WTC11 (cell line): ENCODE measurements around the gene KBTBD7. TPM values are rescaled to one million over a fixed set of nuclear protein-coding genes. Genes with fewer than 3 reads are reported as not detected.

Experiments
- ATAC-seq: fragments of 200-7000 bp; cut with Tn5 transposase; 2 replicates; pipeline ENCODE4 v1.10.0; 2021; ENCODE audit warnings: mild to moderate bottlenecking, moderate library complexity
- CTCF ChIA-PET: fragments of 300-600 bp; sonication (Branson Sonifier 250); formaldehyde crosslinking; loops from one replicate; lab custom pipeline; 2021; ENCODE audit warnings: antibody characterized with exemption; lab: Charles Lee
- POLR2A ChIA-PET: fragments of 350-600 bp; sonication (Branson Sonifier 250); formaldehyde crosslinking; loops from one replicate; lab custom pipeline; 2021; ENCODE audit warnings: antibody characterized with exemption; lab: Charles Lee
- DNase-seq: peaks from one replicate; pipeline ENCODE4 v3.0.0; 2021; ENCODE audit warnings: low spot score
- H3K27ac Mint-ChIP-seq: 2 replicates; pipeline ENCODE4 v1.8.0; 2021; ENCODE audit warnings: mixed read lengths
- H3K27me3 Mint-ChIP-seq: 2 replicates; pipeline ENCODE4 v1.8.0; 2021; ENCODE audit warnings: low read depth, mild to moderate bottlenecking, moderate library complexity, mixed read lengths
- H3K36me3 Mint-ChIP-seq: 2 replicates; pipeline ENCODE4 v1.8.0; 2021; ENCODE audit warnings: mixed read lengths
- H3K4me1 Mint-ChIP-seq: 2 replicates; pipeline ENCODE4 v1.8.0; 2022; ENCODE audit warnings: mixed read lengths
- H3K4me3 Mint-ChIP-seq: 2 replicates; pipeline ENCODE4 v1.8.0; 2021; ENCODE audit warnings: mild to moderate bottlenecking, moderate library complexity, mixed read lengths
- H3K9me3 Mint-ChIP-seq: 2 replicates; pipeline ENCODE4 v1.8.0; 2021; ENCODE audit warnings: mixed read lengths
- ATF1 ChIP-seq: sonication (generic); formaldehyde crosslinking; IDR thresholded peaks from 2 replicates; pipeline ENCODE4 v1.8.1; 2023; ENCODE audit warnings: mild to moderate bottlenecking, moderate library complexity, missing genetic modification reagents
- CBFB ChIP-seq: sonication (generic); formaldehyde crosslinking; IDR thresholded peaks from 2 replicates; pipeline ENCODE4 v1.8.1; 2022; ENCODE audit warnings: mild to moderate bottlenecking, low read depth, missing genetic modification reagents
- CDX4 ChIP-seq: fragments of 250-450 bp; sonication (Bioruptor Pico); IDR thresholded peaks from 2 replicates; pipeline ENCODE4 v1.9.0; 2021; ENCODE audit warnings: moderate library complexity, mild to moderate bottlenecking, inconsistent platforms, borderline replicate concordance
- EMX1 ChIP-seq: fragments of 250-450 bp; sonication (Bioruptor Pico); IDR thresholded peaks from 2 replicates; pipeline ENCODE4 v1.8.0; 2021; ENCODE audit warnings: mild to moderate bottlenecking
- FOXP4 ChIP-seq: sonication (generic); formaldehyde crosslinking; IDR thresholded peaks from 2 replicates; pipeline ENCODE4 v1.8.0; 2022; ENCODE audit warnings: mild to moderate bottlenecking, missing genetic modification reagents
- HMGXB4 ChIP-seq: sonication (generic); formaldehyde crosslinking; IDR thresholded peaks from 2 replicates; pipeline ENCODE4 v1.8.1; 2023; ENCODE audit warnings: mild to moderate bottlenecking, moderate library complexity, missing genetic modification reagents
- IRF2 ChIP-seq: sonication (generic); formaldehyde crosslinking; IDR thresholded peaks from 2 replicates; pipeline ENCODE4 v1.8.0; 2022; ENCODE audit warnings: low read depth, missing genetic modification reagents, borderline replicate concordance
- KAT7 ChIP-seq: sonication (generic); formaldehyde crosslinking; IDR thresholded peaks from 2 replicates; pipeline ENCODE4 v1.8.1; 2023; ENCODE audit warnings: missing genetic modification reagents, mild to moderate bottlenecking, borderline replicate concordance
- SOX15 ChIP-seq: fragments of 250-450 bp; sonication (Bioruptor Pico); IDR thresholded peaks from 2 replicates; pipeline ENCODE4 v1.9.0; 2021; ENCODE audit warnings: mild to moderate bottlenecking
- TP53 ChIP-seq: sonication (generic); formaldehyde crosslinking; IDR thresholded peaks from 2 replicates; pipeline ENCODE4 v1.8.1; 2023; ENCODE audit warnings: mild to moderate bottlenecking, missing genetic modification reagents
- USF2 ChIP-seq: sonication (generic); formaldehyde crosslinking; IDR thresholded peaks from 2 replicates; pipeline ENCODE4 v1.8.1; 2023; ENCODE audit warnings: mild to moderate bottlenecking, missing genetic modification reagents, moderate library complexity
- ZBTB43 ChIP-seq: sonication (generic); formaldehyde crosslinking; IDR thresholded peaks from 2 replicates; pipeline ENCODE4 v1.8.1; 2023; ENCODE audit warnings: mild to moderate bottlenecking, missing genetic modification reagents
- ZNF263 ChIP-seq: sonication (generic); formaldehyde crosslinking; IDR thresholded peaks from 2 replicates; pipeline ENCODE4 v1.8.1; 2022; ENCODE audit warnings: low read depth, mild to moderate bottlenecking, moderate library complexity, missing genetic modification reagents
- ZNF281 ChIP-seq: sonication (generic); formaldehyde crosslinking; IDR thresholded peaks from 2 replicates; pipeline ENCODE4 v1.8.0; 2023; ENCODE audit warnings: mild to moderate bottlenecking, missing genetic modification reagents
- ZSCAN18 ChIP-seq: fragments of 250-450 bp; sonication (Bioruptor Pico); IDR thresholded peaks from 2 replicates; pipeline ENCODE4 v2.1.2; 2022; ENCODE audit warnings: mild to moderate bottlenecking, moderate library complexity
- total RNA-seq: library from RNA; stranded (reverse); gene quantifications from 3 replicates; pipeline ENCODE4 v1.2.3, GENCODE V29; 2021
- TF ChIP-seq, protein P1 (sequence below): sonication (generic); formaldehyde crosslinking; IDR thresholded peaks from 2 replicates; pipeline ENCODE4 v1.8.1; 2022; ENCODE audit warnings: low read depth, missing genetic modification reagents, borderline replicate concordance
- TF ChIP-seq, protein P2 (sequence below): sonication (generic); formaldehyde crosslinking; IDR thresholded peaks from 2 replicates; pipeline ENCODE4 v1.8.0; 2023; ENCODE audit warnings: missing genetic modification reagents, mild to moderate bottlenecking, borderline replicate concordance

The KBTBD7 gene
- total RNA-seq, 1 experiment from 2014 or later: 15.7 TPM

DNA sequence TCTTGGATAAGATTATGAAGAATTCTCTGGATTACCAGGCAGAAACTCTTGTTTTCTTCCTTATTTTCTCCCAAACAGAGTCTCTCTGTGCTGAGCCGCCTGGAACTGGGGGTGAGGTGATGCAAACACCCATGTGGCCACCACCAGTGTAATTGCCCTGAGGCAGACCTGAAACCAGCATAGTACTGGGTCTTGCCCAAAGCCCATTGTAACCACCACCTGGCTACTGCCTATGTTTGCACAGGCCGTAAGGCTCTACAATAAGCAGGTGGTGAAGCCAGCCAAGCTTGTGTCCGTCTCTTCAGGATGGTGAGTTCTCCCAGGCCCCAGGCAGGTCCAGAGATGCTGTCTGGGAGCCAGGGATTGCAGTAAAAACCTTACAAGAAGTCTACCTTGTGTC lies 18.9 kb upstream of the KBTBD7 start:
- H3K36me3 Mint-ChIP-seq: peaks cover 20% of the 10 kb centered on the region
- ChIA-PET CTCF (interaction anchor here (1.4 kb wide), 1 partner anchor 9 kb away, joined by 3 read pairs; no protein-coding TSS in a partner anchor), POLR2A (no interaction called here)
- no peak overlapping the region for H3K4me3 Mint-ChIP-seq
- no peak for TF ChIP-seq KAT7
- no peak for TF ChIP-seq IRF2
- TF ChIP-seq ZSCAN18 (CRISPR knock-in tag): no peak
- TF ChIP-seq CBFB (CRISPR knock-in tag): no peak
- no peak for TF ChIP-seq ZBTB43 (CRISPR knock-in tag)
- TF ChIP-seq HMGXB4 (CRISPR knock-in tag): no peak
- no peak for TF ChIP-seq TP53 (CRISPR knock-in tag)
- TF ChIP-seq ZNF281 (CRISPR knock-in tag): no peak
- no peak for TF ChIP-seq SOX15 (CRISPR knock-in tag)
- TF ChIP-seq EMX1 (CRISPR knock-in tag): no peak
- TF ChIP-seq CDX4 (CRISPR knock-in tag): no peak
- TF ChIP-seq ZNF263: no peak
- no peak for TF ChIP-seq USF2
- no peak for TF ChIP-seq ATF1 (CRISPR knock-in tag)
- no peaks in the 10 kb centered on the region for H3K4me1 Mint-ChIP-seq
- no peak for DNase-seq
- peaks cover 38% of the 10 kb centered on the region for H3K9me3 Mint-ChIP-seq
- H3K27ac Mint-ChIP-seq: no peak overlapping the region
- ATAC-seq: no peak
- H3K27me3 Mint-ChIP-seq: peaks cover 3% of the 10 kb centered on the region; the same call in 1 of the 2 replicates

GRCh38 chr13:41212881-41213280 lies 18.5 kb upstream of the KBTBD7 start:
- no peak for ATAC-seq
- CTCF ChIA-PET: interaction anchor here (1.4 kb wide), 1 partner anchor 10 kb away, joined by 3 read pairs; no protein-coding TSS in a partner anchor
- TF ChIP-seq, protein P1, sequence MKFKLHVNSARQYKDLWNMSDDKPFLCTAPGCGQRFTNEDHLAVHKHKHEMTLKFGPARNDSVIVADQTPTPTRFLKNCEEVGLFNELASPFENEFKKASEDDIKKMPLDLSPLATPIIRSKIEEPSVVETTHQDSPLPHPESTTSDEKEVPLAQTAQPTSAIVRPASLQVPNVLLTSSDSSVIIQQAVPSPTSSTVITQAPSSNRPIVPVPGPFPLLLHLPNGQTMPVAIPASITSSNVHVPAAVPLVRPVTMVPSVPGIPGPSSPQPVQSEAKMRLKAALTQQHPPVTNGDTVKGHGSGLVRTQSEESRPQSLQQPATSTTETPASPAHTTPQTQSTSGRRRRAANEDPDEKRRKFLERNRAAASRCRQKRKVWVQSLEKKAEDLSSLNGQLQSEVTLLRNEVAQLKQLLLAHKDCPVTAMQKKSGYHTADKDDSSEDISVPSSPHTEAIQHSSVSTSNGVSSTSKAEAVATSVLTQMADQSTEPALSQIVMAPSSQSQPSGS (CRISPR knock-in tag): no peak
- TF ChIP-seq, protein P2, sequence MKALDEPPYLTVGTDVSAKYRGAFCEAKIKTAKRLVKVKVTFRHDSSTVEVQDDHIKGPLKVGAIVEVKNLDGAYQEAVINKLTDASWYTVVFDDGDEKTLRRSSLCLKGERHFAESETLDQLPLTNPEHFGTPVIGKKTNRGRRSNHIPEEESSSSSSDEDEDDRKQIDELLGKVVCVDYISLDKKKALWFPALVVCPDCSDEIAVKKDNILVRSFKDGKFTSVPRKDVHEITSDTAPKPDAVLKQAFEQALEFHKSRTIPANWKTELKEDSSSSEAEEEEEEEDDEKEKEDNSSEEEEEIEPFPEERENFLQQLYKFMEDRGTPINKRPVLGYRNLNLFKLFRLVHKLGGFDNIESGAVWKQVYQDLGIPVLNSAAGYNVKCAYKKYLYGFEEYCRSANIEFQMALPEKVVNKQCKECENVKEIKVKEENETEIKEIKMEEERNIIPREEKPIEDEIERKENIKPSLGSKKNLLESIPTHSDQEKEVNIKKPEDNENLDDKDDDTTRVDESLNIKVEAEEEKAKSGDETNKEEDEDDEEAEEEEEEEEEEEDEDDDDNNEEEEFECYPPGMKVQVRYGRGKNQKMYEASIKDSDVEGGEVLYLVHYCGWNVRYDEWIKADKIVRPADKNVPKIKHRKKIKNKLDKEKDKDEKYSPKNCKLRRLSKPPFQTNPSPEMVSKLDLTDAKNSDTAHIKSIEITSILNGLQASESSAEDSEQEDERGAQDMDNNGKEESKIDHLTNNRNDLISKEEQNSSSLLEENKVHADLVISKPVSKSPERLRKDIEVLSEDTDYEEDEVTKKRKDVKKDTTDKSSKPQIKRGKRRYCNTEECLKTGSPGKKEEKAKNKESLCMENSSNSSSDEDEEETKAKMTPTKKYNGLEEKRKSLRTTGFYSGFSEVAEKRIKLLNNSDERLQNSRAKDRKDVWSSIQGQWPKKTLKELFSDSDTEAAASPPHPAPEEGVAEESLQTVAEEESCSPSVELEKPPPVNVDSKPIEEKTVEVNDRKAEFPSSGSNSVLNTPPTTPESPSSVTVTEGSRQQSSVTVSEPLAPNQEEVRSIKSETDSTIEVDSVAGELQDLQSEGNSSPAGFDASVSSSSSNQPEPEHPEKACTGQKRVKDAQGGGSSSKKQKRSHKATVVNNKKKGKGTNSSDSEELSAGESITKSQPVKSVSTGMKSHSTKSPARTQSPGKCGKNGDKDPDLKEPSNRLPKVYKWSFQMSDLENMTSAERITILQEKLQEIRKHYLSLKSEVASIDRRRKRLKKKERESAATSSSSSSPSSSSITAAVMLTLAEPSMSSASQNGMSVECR (CRISPR knock-in tag): no peak
- TF ChIP-seq FOXP4: no peak

More at GRCh38 chr13:41212881-41213280, 18.5 kb upstream of the KBTBD7 start:
- Mint-ChIP-seq H3K27ac (no peak overlapping the region), H3K9me3 (peaks cover 42% of the 10 kb centered on the region), H3K4me3 (no peak overlapping the region), H3K27me3 (peaks cover 3% of the 10 kb centered on the region; the same call in 1 of the 2 replicates), H3K4me1 (no peaks in the 10 kb centered on the region), H3K36me3 (peaks cover 20% of the 10 kb centered on the region)
- DNase-seq: no peak
- POLR2A ChIA-PET: no interaction called here
